ENCODE results near the gene NRG3.
"Not testable (repeated sequence)": the region's sequence is repeated elsewhere in the genome, so short reads cannot be mapped to it uniquely, and the experiment has no call there.

The NRG3 gene

DNA sequence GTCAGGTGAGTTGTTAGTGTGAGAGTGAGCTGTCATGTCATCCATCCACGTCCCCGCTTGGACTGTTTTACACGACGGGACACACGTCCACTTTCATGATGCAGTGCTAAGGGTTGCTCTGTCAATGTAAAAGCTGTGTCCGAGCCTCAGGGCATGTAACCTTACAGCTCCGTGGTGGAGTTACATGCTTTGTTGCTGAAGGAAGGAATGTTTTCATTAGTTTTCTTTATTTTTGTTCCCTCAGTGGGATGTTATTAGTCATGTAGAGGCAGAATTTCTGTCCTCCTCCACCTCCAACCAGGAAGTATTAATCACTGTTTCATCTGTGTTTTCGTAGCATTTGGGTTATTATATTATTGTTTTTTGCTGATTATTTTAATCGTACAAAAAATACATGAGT is 88.6 kb downstream of the NRG3 start:
- no peak for DNase-seq

DNA sequence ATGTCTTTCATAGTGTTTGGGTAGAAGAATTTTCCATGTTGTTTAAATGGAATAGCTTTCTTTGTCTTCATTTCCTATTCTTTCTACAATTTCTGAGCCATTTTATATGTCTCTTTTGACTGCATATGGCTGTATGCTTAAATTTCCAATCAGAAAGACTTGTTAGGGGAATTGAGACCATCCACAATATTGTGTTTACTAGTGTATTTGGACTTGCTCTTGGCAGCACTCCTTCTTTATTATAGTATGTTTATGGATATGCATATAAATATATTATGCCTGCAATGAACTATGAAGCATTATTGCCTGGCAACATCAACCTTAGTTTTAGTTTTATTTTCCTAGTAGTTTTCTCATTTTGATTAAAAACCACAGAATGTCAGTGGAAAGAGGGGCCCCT is 92.7 kb downstream of the NRG3 start:
- DNase-seq, result no peak

DNA sequence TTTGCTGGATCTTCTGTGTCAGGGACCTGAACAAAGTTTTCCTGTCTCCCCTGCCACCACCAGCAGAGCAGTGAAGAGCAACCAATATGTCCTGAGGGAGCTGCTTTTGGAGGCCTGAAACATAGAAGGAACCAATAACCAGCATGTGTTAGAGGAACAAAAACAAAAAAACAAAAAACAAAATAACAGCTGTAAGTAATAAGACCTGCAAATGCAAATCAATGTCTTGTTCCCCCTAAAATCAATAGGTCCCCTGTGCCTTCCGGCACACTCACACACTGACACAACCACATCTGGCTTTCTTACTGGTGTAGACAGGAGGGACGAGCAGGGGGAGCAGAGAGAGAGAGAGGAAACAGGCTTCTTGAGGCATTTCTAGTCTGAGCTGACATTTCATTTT is 94.1 kb downstream of the NRG3 start:
- DNase-seq, result no peak

DNA sequence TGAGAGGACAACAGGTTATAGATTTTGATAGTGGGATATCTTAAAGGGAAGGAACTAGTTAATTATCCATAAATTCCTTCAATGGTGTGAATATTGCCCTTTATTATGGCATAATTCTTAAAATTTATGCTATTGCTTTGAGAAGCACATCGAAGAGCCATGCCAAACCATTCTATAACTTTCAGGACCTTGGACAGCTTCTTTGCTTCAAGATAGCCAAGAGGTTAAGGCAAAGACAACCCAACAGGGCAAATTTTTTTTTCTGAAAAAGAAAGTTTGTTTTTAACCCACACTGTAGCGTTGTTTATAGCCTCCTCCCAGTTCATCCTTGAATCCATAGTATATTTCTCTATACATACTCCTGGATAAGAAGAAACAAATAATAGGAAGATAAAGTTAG is 103.2 kb downstream of the NRG3 start:
- DNase-seq, result no peak

DNA sequence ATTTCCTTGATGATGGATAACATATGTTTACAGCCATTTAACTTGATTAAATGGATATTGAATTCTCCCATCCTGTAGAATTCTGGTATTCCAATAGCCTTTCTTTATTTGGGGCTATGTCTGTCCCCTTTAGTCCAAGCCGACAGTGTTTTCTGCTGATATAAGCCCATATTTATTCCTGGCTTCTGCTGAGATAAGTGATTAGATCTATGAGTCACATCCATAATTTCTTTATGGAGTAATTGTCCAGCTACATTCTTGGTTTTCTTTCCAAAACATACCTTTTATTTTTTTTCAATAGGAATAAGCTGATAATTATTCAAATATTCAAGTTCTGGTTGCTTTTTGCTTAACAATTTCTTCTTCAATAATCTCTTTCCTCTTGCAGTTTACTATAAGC is 106.7 kb downstream of the NRG3 start:
- no peak for DNase-seq

DNA sequence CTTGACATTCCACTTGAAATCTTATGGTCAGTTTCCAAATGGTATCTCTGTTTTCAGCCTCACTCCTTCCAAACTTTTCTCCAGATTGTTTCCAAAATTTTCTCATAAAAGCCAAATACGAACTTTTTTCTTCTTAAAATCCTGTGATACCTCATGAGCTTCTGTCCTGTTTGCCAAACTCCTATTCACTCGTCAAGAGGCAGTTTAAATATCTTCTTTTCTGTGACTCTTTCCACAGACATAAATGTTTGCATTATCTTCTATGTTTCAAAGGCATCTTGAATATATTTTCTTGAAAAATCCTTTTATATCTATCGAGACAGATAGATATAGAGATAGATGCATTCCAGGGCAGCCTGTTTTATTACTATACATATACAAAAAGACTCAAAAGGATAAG is 109.4 kb downstream of the NRG3 start:
- DNase-seq, result no peak

DNA sequence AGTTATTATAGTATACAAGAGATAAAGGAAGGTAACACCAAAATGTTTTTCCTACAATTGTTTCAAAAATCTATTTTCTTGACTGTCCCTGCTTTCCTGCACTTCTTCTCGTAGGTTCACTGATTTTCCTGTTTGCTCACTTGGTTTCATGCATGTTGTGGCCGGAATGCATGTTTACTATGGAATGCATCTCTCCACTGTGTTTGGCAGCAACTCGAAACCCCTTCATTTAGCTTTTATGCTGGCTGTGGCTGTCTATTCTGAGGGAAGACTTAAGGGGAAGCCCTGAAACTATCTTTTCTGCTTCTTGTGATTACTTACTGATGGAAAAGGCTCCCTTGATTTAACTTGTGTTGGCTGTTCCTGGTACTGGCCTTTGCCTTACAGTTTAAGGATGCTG is 120.3 kb downstream of the NRG3 start:
- no peak for DNase-seq

DNA sequence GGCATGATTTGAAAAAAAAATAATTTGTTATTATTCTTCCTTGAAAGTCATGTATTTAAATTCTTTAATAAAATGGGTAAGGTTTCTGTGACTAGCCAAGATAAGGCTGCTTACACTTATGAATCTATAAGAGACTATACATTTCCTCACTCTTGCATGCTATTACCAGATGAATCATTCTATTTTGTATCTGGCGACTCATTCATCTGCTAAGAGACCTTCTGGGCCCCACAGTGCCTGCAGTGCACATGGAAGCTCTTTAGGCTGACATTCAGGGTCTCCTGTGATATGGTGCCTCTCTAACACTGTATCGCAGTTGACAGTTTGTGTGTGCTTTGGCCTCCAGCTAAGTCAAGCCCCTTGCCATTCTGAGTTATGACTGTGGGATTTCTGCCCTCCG is 121.9 kb downstream of the NRG3 start:
- DNase-seq, result no peak

DNA sequence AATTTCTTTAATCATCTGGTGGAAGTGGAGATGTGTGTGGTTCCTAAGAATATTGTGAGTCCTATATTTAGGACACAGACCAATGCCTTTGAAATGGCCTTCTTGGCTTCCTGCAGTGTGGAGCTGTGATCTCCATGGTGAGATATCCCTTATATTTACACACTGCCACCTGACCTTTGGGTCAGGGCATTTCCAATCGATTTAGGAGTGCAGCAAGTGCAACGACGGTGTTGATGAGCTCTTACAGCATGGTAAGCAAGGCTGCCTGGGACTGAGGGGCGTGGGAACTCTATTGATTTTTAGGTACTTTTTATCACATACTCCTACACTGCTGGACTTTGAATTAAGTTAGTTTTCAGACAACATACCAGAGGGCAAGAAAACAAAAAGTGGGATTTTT is 146.0 kb downstream of the NRG3 start:
- no peak for DNase-seq

DNA sequence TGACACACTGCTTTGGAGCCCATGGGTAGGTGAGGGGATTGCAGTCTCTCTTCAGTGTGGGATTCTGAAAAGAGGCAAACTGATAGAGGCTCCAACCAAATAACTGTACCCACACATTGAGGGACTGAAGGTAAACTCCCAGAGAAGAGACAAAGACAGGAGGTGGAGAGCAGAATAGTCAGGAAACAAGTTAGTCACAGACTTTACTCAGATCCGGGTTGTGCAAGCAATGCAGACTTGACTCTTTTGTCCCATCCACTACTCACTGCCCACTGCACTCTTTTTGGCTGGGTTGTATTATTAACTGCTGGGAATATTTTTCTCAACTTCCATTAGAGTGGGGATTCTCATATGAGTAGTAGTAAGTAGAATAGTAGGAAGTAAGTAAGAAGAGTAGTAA is 152.7 kb downstream of the NRG3 start:
- no peak for DNase-seq

DNA sequence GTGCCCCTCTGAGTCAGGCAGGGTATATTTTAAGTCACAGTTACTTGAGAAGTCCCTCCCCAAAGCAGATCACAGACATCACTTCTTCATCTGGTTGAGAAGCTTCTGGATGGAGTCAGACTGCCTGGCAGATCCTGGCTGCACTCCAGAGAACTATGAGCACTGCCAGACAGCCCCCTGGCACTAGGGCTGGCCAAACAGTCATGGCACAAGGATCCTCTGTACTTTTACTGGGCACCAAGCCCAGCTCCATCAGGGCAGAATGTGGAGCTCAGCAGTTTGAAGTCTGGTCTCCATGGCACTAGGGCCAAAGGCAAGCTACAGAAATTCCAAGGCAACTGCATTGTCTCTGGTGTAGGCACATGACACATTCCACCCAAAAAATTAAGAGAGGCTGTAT is 162.1 kb downstream of the NRG3 start:
- DNase-seq, result no peak

DNA sequence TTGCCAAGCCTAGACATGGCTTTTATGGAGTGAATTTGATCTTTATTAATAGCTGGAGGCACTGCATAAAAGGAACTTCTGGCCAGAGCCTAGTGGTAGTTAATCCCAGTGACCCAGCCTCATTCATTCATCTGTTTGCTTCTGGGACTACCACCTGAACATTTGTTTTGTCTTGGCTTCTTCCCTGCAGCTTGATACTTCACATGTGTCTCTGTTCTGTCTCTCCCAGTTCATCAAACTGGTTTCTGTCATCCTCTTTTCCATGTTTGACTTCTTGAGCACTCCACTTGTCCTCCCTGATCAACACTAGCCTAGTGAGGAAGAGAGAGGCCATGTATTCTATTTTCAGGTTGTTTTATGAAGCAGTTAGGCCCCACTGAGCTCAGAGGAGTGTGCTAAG is 163.6 kb downstream of the NRG3 start:
- no peak for DNase-seq

DNA sequence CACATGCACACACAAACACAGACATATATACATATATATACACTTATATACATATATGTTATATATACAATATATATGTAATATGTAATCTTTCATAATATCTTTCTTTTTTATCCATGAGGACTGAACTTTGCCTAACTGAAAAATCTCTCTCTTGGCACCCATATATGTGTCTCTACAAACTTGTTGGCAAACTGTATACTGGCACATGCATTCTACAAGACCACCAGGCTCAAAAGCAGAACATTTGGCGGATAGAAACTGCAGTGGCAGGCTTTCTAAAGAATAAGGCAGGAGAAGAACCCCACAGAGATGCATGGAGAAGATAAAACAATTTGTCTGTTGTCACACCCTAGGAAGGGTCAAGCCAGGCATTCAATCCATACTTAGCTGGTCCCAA is 165.3 kb downstream of the NRG3 start:
- DNase-seq, result no peak

DNA sequence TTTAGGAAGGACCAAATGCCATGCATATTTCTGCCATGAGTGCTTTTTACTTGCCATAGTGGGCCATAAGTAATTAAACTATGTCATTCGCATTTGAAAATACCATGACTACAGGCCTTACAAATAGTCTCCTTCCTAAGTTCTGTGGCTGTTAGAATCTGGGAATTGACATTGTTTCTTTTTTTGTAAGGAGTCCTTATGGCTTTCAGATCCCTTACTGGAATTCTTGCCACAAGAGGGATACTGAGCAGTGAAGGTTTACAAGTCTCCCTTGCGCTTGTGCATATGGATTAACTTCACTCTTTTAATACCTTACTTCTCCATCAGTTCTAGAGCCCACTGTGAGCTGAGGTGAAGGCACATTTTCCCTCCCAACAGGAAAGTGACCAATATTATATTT is 166.0 kb downstream of the NRG3 start:
- DNase-seq, result no peak

DNA sequence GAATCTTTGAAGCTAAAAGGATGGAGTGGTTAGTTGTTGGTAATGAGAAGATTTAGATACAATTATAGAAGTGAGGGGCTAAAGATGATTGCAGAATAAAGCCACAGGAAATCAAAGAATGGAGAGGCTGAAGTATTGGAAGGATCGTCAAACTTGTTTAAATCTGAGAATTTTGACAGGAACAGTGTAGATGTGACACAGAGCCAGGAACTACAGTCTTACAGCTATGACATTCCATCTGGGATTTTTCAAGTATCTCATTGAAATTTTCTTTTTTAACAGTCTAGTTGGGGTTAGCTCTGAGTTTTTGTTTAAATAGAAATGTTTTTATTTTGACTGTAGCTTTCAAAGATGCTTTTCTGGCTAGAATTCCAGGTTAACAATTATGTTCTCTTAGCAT is 181.4 kb downstream of the NRG3 start:
- DNase-seq, result no peak

DNA sequence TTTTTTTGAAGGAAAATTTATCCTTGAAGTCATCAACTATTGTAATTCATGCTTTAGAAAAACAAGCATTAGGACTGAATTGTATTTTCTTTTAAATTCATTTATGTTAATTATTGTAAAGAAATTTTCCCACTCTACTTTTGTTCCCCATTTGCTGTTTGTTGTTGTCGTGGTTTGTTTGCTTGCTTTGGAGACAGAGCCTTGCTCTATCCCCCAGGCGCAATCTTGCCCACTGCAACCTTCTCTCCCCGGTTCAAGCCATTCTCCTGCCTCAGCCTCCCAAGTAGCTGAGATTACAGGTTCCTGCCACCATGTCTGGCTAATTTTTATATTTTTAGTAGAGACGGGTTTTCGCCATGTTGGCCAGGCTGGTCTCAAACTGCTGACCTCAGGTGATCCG is 192.2 kb downstream of the NRG3 start:
- not testable (repeated sequence) for DNase-seq

DNA sequence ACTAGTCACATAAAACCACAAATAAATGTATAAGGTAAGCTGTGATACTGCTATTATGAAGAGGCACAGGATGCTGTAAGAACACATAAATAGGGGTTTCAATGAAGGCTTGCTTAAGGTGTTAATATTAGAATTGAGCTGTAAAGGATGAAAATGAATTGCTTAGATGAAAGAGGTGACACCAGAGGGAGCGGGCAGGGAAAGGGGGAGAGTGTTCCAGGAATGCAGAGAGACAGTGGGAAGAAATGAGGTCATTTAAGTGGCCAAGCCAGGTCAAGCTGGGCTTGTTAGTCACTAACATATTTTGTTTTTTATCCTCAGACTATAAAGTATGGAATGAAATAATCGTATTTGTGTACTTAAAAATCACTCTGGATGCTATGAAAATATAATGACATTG is 193.5 kb downstream of the NRG3 start:
- no peak for DNase-seq

DNA sequence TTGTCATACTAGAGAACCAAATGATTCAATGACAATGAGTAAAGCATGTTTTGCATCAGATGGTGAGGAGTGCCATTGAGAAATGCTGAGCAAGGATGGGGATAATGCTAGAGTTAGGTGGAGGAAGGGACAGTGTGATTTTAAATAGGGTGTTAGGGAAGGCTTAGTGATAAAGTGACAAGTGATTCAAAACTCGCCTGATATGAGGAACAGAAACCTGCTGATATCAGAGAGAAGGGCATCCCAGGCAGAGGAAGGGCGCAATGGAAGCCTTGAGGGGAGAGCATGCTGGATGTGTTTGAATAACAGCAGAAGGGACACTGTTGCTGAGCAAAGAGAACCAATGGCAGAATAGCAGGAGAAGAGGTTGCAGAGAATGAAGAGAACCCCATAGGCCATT is 196.2 kb downstream of the NRG3 start:
- no peak for DNase-seq

DNA sequence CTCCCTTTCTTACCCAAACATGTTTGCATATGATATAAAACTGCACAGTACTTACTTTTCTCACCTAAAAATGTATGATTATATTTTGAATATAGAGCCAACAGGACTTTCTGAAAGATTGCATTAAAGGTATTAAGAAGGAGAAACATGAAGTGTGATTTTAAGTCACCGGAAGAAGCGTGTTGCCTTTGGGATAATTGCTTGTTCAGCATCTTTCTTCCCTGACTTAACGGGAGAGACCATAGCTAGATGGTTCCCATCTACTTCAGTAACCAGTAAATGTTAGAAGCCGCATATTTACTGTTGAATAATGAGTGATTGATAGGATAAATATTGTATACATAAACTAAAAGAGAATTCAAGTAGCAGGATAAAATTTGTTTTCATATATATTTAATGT is 197.1 kb downstream of the NRG3 start:
- DNase-seq, result no peak

DNA sequence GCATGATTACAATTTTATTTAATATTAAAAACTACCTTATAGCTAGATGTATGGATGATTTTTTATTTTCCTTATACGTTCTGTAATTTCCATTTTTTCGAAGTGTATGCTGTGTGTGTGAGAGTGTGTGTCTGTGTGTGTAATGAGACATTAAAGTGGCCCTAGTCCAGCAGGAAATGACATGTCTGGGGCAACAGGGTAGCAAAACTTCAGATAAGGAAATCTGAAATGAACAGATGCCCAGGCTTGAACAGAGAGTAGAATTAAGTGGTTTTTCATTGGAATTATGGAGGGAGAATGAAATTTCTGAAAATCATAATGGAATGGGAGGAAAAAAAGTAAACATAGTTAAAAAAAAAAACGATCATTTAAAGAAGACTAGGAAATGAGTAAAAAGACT is 200.6 kb downstream of the NRG3 start:
- no peak for DNase-seq

DNA sequence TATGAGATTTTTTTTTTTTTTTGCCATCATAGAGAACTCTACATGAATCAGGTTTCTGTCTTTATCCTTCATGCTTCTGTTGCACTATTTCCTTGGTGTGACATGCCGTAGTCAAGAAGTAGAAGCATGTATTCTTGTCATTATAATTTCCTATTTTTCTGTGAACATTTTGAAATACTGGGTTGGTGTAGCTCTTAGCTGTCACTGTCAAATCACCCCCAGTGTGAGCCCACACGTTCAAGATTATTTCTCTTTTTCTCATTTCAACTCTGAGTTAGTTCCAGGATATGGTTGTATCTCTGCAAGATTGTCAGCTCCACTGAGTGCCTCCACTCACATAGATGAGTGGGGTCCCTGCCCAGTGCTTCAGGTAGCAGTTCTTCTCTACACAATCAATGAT is 209.5 kb downstream of the NRG3 start:
- no peak for DNase-seq

DNA sequence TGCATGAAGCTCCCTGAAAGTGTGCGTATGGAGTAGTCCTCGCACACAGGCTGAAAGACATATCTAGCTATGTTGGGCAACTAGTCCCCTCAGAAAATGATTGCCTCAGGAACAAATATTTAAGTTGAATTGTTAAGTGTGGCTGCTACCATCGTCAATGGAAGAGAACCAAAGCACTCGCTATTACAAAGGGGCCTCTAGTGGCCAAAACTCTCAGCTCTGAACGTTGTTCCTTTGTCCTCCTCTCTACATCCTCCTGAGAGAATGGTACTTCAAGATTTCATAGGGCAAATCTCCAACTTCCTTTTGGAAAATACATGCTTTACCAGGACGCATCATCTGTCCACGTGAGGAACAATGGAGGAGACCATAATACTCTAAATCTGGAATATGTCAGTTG is 209.9 kb downstream of the NRG3 start:
- DNase-seq, result no peak

DNA sequence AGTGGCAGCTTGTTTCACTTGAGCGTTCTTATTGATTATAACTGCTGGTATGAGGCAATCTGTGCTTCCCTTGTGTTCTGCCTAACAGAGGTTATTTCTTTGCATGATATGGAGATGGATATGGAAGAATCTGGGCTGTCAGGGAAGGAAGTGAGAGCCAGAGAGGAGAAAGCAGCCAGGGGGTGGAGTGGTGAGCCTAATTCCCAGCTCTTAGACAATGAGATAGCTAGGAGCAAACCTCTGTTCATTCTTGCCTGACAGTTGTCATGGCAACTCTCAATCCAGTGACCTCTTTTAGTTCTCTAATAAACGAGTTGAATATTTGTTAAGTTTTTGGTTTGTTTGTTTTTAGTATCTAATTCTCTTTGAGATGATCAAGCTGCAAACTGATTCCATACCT is 214.3 kb downstream of the NRG3 start:
- no peak for DNase-seq

DNA sequence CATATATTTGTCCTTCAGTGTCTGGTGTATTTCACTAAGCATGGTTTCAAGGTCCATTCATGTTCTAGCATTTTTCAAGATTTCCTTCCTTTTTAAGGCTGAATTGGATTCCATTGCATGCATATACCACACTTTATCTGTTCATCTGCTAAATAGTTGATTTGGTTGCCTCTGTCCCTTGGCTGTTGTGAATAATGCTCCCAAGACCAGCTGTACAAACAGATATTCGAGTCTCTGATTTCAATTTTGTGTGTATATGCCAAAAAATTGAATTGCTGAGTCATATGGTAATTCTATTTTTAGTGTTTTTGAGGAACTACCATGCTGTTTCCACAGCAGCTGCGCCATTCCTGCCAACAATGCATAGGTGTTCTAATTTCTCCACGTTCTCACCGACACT is 216.4 kb downstream of the NRG3 start:
- DNase-seq, result no peak

DNA sequence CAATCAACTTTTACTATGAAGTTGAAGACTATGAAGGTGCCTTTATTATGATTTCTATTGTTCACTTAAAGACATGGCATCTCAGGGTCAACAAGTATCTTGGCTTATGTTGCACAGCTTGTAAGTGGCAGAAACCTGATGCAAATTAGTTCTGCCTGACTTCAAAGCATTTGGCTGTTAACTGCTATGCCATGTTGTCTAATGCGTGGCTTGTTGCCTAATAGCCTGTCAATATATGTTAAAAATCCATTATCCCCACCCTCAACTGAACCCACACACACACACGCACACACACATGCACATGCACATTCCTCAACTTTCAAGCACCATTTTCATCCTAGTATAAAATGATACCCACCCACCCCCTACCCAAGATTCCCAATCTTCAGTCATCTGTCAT is 217.1 kb downstream of the NRG3 start:
- DNase-seq, result no peak

DNA sequence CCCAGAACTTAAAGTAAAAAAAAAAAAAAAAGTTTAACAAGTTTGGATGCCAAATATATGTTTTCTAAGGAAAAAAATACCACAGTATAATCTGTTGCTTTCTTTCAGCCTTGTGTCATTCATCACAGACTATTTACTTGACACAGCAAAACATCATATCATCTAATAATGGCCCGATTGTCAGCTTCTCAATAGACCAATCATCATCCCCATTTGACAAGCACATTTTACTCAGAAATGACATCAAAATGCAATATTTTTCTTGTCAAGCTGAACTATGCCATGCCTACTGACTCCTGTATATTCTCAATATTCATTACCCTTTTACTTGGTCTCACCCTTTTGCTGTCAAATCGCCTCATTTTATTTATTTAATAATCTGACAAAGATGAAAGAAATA is 249.7 kb downstream of the NRG3 start:
- DNase-seq, result no peak

DNA sequence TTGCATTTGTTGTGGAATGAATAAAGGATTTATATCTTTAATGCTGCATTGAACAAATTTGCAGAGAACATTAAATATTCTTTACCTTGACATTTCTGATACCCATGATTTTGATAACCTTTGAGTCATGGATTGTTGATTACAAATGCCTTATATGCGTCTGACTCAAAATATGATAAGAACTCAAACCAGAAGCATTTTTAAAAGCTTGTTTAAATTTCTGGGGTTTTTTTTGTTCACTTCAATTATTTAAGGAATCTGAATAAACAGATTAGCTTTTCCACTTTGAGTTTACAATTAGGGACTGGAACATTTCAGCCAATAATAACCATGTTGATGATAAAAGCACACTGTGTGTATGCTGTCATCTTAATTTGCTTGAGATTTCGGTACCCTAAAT is 253.5 kb downstream of the NRG3 start:
- DNase-seq, result no peak
